K562 (cell line): ENCODE results near the gene LNPEP. TPM values are rescaled to one million over a fixed set of nuclear protein-coding genes. Genes with fewer than 3 reads are reported as not detected.

ENCODE experiments used
- HNRNPH1 ChIP-seq: fragments of 200-400 bp; formaldehyde crosslinking; optimal IDR thresholded peaks from 2 replicates; pipeline ENCODE3; 2017; ENCODE audit warnings: low read depth, mild to moderate bottlenecking, low read length, moderate library complexity
- PCBP1 ChIP-seq: fragments of 200-400 bp; formaldehyde crosslinking; IDR thresholded peaks from 2 replicates; pipeline ENCODE4 v1.6.1; 2018; ENCODE audit warnings: mild to moderate bottlenecking, low read depth, low read length; ENCODE audit not compliant: poor library complexity, severe bottlenecking
- RAD51 ChIP-seq: fragments of 450-650 bp; IDR thresholded peaks from 2 replicates; pipeline ENCODE4 v1.7.1; 2016; ENCODE audit warnings: low read depth, mild to moderate bottlenecking, borderline replicate concordance
- polyA plus RNA-seq, 8 experiments: library from polyadenylated mRNA; depleted of rRNA in 4 of 8; stranded (reverse) in 5 of 8; unstranded in 3 of 8; fragments of >200 nt; fragmentation: Nextera tagmentation in 2 of 8; fragmentation: Illumina TruSeq in 1 of 8; extraction: Ambion mirVana in 2 of 8; extraction: Trizol in 1 of 8; gene quantifications; 2 replicates each; pipeline versions ENCODE4 v1.2.1 to v1.2.3, GENCODE V29; 2011 to 2014; ENCODE audit warnings: inconsistent platforms in 1 of 8, missing spikeins in 1 of 8
- total RNA-seq, 7 experiments: library from RNA; depleted of rRNA in 6 of 7; stranded (reverse); fragments of >200 nt in 6 of 7; fragmentation: Illumina TruSeq in 2 of 7; extraction: Trizol in 2 of 7; gene quantifications; 2 replicates each; pipeline versions ENCODE4 v1.2.1 to v1.2.3, GENCODE V29; 2011 to 2021; ENCODE audit warnings: low replicate concordance in 1 of 7
- TF ChIP-seq, protein P1 (sequence below): fragments of 450-650 bp; conservative IDR thresholded peaks from 2 replicates; pipeline ENCODE4 v1.6.1; 2016; ENCODE audit warnings: missing genetic modification characterization, low read depth, mild to moderate bottlenecking, control low read depth, missing compliant biosample characterization
- TF ChIP-seq, protein P2 (sequence below): sonication (generic); formaldehyde crosslinking; IDR thresholded peaks from 2 replicates; pipeline ENCODE4 v1.4.0; 2020; ENCODE audit warnings: mild to moderate bottlenecking, missing genetic modification reagents

Gene LNPEP
- total and polyA plus RNA-seq, 9 of the 15 experiments (the other 6 are each of a cell fraction or from before 2014, with no cell fraction given), result 2.6 to 27.9 (median 11.2) TPM

DNA sequence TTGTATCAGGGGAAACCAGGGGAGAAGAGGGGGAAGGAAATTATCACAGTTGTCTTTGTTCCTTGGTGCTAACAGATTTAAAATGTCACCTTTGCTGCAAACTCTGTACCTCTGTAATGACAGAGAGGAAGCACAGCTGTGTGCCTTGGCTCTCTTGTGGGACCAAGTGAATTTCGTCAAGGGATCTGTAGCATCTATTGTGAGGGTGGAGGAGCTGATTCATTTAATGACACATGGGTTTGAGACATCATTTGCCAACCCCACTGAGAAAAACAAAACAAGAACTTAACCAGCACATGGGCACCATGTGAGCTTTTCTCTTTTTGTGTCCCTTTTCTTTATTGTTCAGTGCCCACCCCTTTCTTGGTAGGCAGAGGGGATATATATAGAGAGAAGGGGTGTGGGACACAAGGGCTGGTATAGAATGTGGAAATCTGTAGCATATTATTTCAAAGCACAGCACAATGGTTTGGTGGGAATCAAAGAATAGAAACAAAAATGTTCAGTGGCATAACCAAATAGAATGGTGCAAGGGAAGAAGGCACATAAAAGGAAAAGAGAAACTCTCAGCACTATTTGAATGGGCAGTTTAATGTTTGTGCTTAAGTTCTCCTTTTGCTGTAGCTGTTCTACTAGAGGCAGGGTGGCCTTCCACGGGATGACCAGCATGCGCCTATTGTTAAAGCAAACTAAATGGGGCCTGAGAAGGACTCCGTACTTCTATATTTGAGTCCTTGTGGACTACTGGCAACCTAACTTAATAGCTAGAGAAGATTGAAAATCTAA is 143.3 kb downstream of the LNPEP start (continued):
- TF ChIP-seq RAD51 (no peak), HNRNPH1 (no peak), PCBP1 (no peak)
- TF ChIP-seq, protein P1, sequence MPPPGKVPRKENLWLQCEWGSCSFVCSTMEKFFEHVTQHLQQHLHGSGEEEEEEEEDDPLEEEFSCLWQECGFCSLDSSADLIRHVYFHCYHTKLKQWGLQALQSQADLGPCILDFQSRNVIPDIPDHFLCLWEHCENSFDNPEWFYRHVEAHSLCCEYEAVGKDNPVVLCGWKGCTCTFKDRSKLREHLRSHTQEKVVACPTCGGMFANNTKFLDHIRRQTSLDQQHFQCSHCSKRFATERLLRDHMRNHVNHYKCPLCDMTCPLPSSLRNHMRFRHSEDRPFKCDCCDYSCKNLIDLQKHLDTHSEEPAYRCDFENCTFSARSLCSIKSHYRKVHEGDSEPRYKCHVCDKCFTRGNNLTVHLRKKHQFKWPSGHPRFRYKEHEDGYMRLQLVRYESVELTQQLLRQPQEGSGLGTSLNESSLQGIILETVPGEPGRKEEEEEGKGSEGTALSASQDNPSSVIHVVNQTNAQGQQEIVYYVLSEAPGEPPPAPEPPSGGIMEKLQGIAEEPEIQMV, result no peak
- TF ChIP-seq, protein P2, sequence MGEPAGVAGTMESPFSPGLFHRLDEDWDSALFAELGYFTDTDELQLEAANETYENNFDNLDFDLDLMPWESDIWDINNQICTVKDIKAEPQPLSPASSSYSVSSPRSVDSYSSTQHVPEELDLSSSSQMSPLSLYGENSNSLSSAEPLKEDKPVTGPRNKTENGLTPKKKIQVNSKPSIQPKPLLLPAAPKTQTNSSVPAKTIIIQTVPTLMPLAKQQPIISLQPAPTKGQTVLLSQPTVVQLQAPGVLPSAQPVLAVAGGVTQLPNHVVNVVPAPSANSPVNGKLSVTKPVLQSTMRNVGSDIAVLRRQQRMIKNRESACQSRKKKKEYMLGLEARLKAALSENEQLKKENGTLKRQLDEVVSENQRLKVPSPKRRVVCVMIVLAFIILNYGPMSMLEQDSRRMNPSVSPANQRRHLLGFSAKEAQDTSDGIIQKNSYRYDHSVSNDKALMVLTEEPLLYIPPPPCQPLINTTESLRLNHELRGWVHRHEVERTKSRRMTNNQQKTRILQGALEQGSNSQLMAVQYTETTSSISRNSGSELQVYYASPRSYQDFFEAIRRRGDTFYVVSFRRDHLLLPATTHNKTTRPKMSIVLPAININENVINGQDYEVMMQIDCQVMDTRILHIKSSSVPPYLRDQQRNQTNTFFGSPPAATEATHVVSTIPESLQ (CRISPR knock-in tag), result no peak
